ENCODE results near the gene FLVCR2. TPM values are rescaled to one million over a fixed set of nuclear protein-coding genes. Genes with fewer than 3 reads are reported as not detected.
"Not testable (repeated sequence)": the region's sequence is repeated elsewhere in the genome, so short reads cannot be mapped to it uniquely, and the experiment has no call there.

FLVCR2 gene
- total RNA-seq, 1 donor from 2014 or later: 20.9 TPM

GRCh38 chr14:75589931-75590330, 11.5 kb downstream of the FLVCR2 start:
- ATAC-seq (peak; percentile 44), DNase-seq (ENCODE audit: low spot score) (no peak)

GRCh38 chr14:75591331-75591946, 13.0 kb downstream of the FLVCR2 start:
- ATAC-seq (peak; percentile 55), DNase-seq (ENCODE audit: low spot score) (no peak)

GRCh38 chr14:75591987-75592575, 13.7 kb downstream of the FLVCR2 start:
- DNase-seq (ENCODE audit: low spot score) (no peak), ATAC-seq (no peak)

GRCh38 chr14:75595226-75595625, 16.8 kb downstream of the FLVCR2 start:
- no peak for DNase-seq (ENCODE audit: low spot score)
- no peak for ATAC-seq

- ATAC-seq: no peak
- no peak for DNase-seq (ENCODE audit: low spot score)
Observed at GRCh38 chr14:75597149-75597548, 18.7 kb downstream of the FLVCR2 start.

- ATAC-seq; DNase-seq (ENCODE audit: low spot score): not testable (repeated sequence)
Observed at GRCh38 chr14:75600100-75600499, 21.7 kb downstream of the FLVCR2 start.

- not testable (repeated sequence) for DNase-seq (ENCODE audit: low spot score)
Observed at GRCh38 chr14:75601061-75601460, 22.6 kb downstream of the FLVCR2 start.

GRCh38 chr14:75602503-75602902, 24.1 kb downstream of the FLVCR2 start:
- DNase-seq (ENCODE audit: low spot score) (no peak), ATAC-seq (peak; percentile 34)

More at GRCh38 chr14:75601061-75601460, 22.6 kb downstream of the FLVCR2 start:
- ATAC-seq: not testable (repeated sequence)

GRCh38 chr14:75604979-75605851, 26.8 kb downstream of the FLVCR2 start:
- peak; percentile 25 for ATAC-seq
- no peak for DNase-seq (ENCODE audit: low spot score)

- DNase-seq (ENCODE audit: low spot score): no peak
- ATAC-seq: no peak
Observed at GRCh38 chr14:75605916-75606315, 27.5 kb downstream of the FLVCR2 start.

- DNase-seq (ENCODE audit: low spot score): no peak
- ATAC-seq: no peak
Observed at GRCh38 chr14:75607044-75607443, 28.6 kb downstream of the FLVCR2 start.

GRCh38 chr14:75607842-75608640, 29.6 kb downstream of the FLVCR2 start:
- DNase-seq (ENCODE audit: low spot score) (no peak), ATAC-seq (no peak)

GRCh38 chr14:75609116-75609515, 30.7 kb downstream of the FLVCR2 start:
- DNase-seq (ENCODE audit: low spot score) (no peak), ATAC-seq (no peak)

- ATAC-seq (peak; percentile 33), DNase-seq (ENCODE audit: low spot score) (no peak)
Observed at GRCh38 chr14:75609606-75610475, 31.4 kb downstream of the FLVCR2 start.

GRCh38 chr14:75610834-75611233, 32.4 kb downstream of the FLVCR2 start:
- ATAC-seq (no peak), DNase-seq (ENCODE audit: low spot score) (no peak)

- ATAC-seq: no peak
- no peak for DNase-seq (ENCODE audit: low spot score)
Observed at GRCh38 chr14:75612157-75612556, 33.7 kb downstream of the FLVCR2 start.

GRCh38 chr14:75614179-75614578, 35.8 kb downstream of the FLVCR2 start:
- DNase-seq (ENCODE audit: low spot score) (no peak), ATAC-seq (no peak)

- ATAC-seq: peak; percentile 37
- no peak for DNase-seq (ENCODE audit: low spot score)
Observed at GRCh38 chr14:75615200-75615599, 36.8 kb downstream of the FLVCR2 start.

GRCh38 chr14:75619548-75619947, 41.1 kb downstream of the FLVCR2 start:
- peak; percentile 29 for ATAC-seq

GRCh38 chr14:75625034-75625433, 46.6 kb downstream of the FLVCR2 start:
- ATAC-seq (no peak), DNase-seq (ENCODE audit: low spot score) (no peak)

More at GRCh38 chr14:75619548-75619947, 41.1 kb downstream of the FLVCR2 start:
- DNase-seq (ENCODE audit: low spot score): no peak

All from left lobe of liver (tissue), 2 donors.